Naive thymus-derived CD8-positive, alpha-beta T cell (primary cell): Measurements from ENCODE around the gene SALL3. TPM values are rescaled to one million over a fixed set of nuclear protein-coding genes. Genes with fewer than 3 reads are reported as not detected.
A peak's percentile ranks its signal among the peaks of the same experiment; 100 is the strongest.

Experiments used
- ATAC-seq, 2 donors: fragments of 150-1000 bp; cut with Tn5 transposase in 1 of 2; sonication (Bioruptor Pico), chemical (Tn5 transposase) in 1 of 2; 1 replicate in 1 of 2; 2 replicates in 1 of 2; pipeline ENCODE4 v1.10.0; 2021; ENCODE audit warnings: mild to moderate bottlenecking in 2 of 2, moderate library complexity in 2 of 2
- POLR2A ChIA-PET: fragments of 350-600 bp; sonication (Branson Sonifier 250); formaldehyde crosslinking; loops from one replicate; lab custom pipeline; 2021; ENCODE audit warnings: antibody characterized with exemption; lab: Charles Lee
- DNase-seq, 10 donors: peaks; one replicate each; pipeline versions ENCODE4 v3.0.0 to v3.0.0-alpha.2; 2020 to 2022
- H3K27ac Mint-ChIP-seq, 10 donors: one replicate each; pipeline ENCODE4 v1.8.0; 2020 to 2022; ENCODE audit warnings: mild to moderate bottlenecking in 10 of 10, mixed read lengths in 10 of 10, moderate library complexity in 4 of 10, inconsistent platforms in 1 of 10
- H3K27me3 Mint-ChIP-seq, 5 donors: one replicate each; pipeline ENCODE4 v1.8.0; 2021 to 2022; ENCODE audit warnings: mixed read lengths in 5 of 5
- H3K36me3 Mint-ChIP-seq, 3 donors: one replicate each; pipeline ENCODE4 v1.8.0; 2020 to 2022; ENCODE audit warnings: mixed read lengths in 3 of 3, mild to moderate bottlenecking in 2 of 3, inconsistent platforms in 1 of 3
- H3K4me1 Mint-ChIP-seq, 4 donors: one replicate each; pipeline ENCODE4 v1.8.0; 2021 to 2022; ENCODE audit warnings: mixed read lengths in 4 of 4
- H3K4me3 Mint-ChIP-seq, 10 donors: one replicate each; pipeline ENCODE4 v1.8.0; 2020 to 2022; ENCODE audit warnings: mild to moderate bottlenecking in 10 of 10, mixed read lengths in 10 of 10, moderate library complexity in 6 of 10, inconsistent platforms in 1 of 10
- H3K9me3 Mint-ChIP-seq, 9 donors: one replicate each; pipeline ENCODE4 v1.8.0; 2020 to 2022; ENCODE audit warnings: mixed read lengths in 9 of 9, mild to moderate bottlenecking in 3 of 9, inconsistent platforms in 1 of 9, moderate library complexity in 1 of 9
- polyA plus RNA-seq, 3 donors: library from polyadenylated mRNA; unstranded; fragments of 300-500 nt; fragmentation: Illumina TruSeq; gene quantifications; one replicate each; pipeline ENCODE4 v1.2.3, GENCODE V29; 2021
- total RNA-seq, 8 experiments: library from RNA in 2 of 8; stranded (reverse) in 2 of 8; gene quantifications; one replicate each; pipeline ENCODE4 v1.2.3 and lab custom pipeline; 2021 to 2026

Gene SALL3
- total and polyA plus RNA-seq, 5 experiments from 2014 or later: not detected

GRCh38 chr18:78967692-78968091 lies 11.9 kb upstream of the SALL3 start:
- H3K4me1 Mint-ChIP-seq: peaks cover 0 to 5% (median 2%) of the 10 kb centered on the region in 4 donors
- H3K9me3 Mint-ChIP-seq: peaks cover 0 to 10% (median 0%) of the 10 kb centered on the region in 9 donors
- peaks cover 17 to 49% (median 47%) of the 10 kb centered on the region in 5 donors for H3K27me3 Mint-ChIP-seq
- POLR2A ChIA-PET: no interaction called here
- H3K36me3 Mint-ChIP-seq: no peaks in the 10 kb centered on the region
- DNase-seq: no peak
- H3K27ac Mint-ChIP-seq: no peak overlapping the region
- no peak for ATAC-seq
- no peak overlapping the region for H3K4me3 Mint-ChIP-seq

- Mint-ChIP-seq H3K27ac (no peak overlapping the region), H3K27me3 (peaks cover 22 to 56% (median 52%) of the 10 kb centered on the region in 5 donors), H3K4me1 (peaks cover 0 to 10% (median 5%) of the 10 kb centered on the region in 4 donors), H3K36me3 (no peaks in the 10 kb centered on the region), H3K9me3 (peaks cover 0 to 3% (median 0%) of the 10 kb centered on the region in 9 donors), H3K4me3 (no peak overlapping the region)
- POLR2A ChIA-PET: no interaction called here
- no peak for ATAC-seq
- no peak for DNase-seq
Measured at GRCh38 chr18:78969574-78970315, 9.9 kb upstream of the SALL3 start.

GRCh38 chr18:78970774-78971333 lies 8.8 kb upstream of the SALL3 start:
- H3K36me3 Mint-ChIP-seq: no peaks in the 10 kb centered on the region
- H3K4me3 Mint-ChIP-seq: no peak overlapping the region
- peaks cover 0 to 13% (median 7%) of the 10 kb centered on the region in 4 donors for H3K4me1 Mint-ChIP-seq
- DNase-seq (no peak), ATAC-seq (no peak)
- no peaks in the 10 kb centered on the region for H3K9me3 Mint-ChIP-seq
- no peak overlapping the region for H3K27ac Mint-ChIP-seq
- POLR2A ChIA-PET: no interaction called here
- H3K27me3 Mint-ChIP-seq: peaks cover 30 to 67% (median 51%) of the 10 kb centered on the region in 5 donors

- Mint-ChIP-seq H3K9me3 (no peaks in the 10 kb centered on the region), H3K36me3 (no peaks in the 10 kb centered on the region), H3K4me3 (peak overlapping the region in 3 of 10 donors; percentile 30 to 45 (median 39)), H3K4me1 (peaks cover 0 to 15% (median 7%) of the 10 kb centered on the region in 4 donors), H3K27ac (no peak overlapping the region), H3K27me3 (peaks cover 35 to 75% (median 60%) of the 10 kb centered on the region in 5 donors)
- POLR2A ChIA-PET: no interaction called here
- DNase-seq (no peak), ATAC-seq (no peak)
Measured at GRCh38 chr18:78971511-78972245, 7.9 kb upstream of the SALL3 start.

GRCh38 chr18:78972385-78972918 lies 7.2 kb upstream of the SALL3 start:
- DNase-seq (no peak), ATAC-seq (no peak)
- Mint-ChIP-seq H3K27me3 (peaks cover 40 to 83% (median 66%) of the 10 kb centered on the region in 5 donors), H3K9me3 (no peaks in the 10 kb centered on the region), H3K4me1 (peaks cover 6 to 20% (median 11%) of the 10 kb centered on the region in 4 donors), H3K36me3 (no peaks in the 10 kb centered on the region), H3K27ac (no peak overlapping the region), H3K4me3 (peak overlapping the region; percentile 19 to 60 (median 46))
- POLR2A ChIA-PET: no interaction called here

GRCh38 chr18:78972930-78973331 lies 6.7 kb upstream of the SALL3 start:
- H3K4me3 Mint-ChIP-seq: peak overlapping the region; percentile 19 to 60 (median 42)
- DNase-seq: peak in 1 of 10 donors; percentile 13
- H3K36me3 Mint-ChIP-seq: peaks cover 0 to 3% (median 0%) of the 10 kb centered on the region in 3 donors
- ATAC-seq: no peak
- peaks cover 11 to 21% (median 13%) of the 10 kb centered on the region in 4 donors for H3K4me1 Mint-ChIP-seq
- POLR2A ChIA-PET: no interaction called here
- H3K9me3 Mint-ChIP-seq: no peaks in the 10 kb centered on the region
- no peak overlapping the region for H3K27ac Mint-ChIP-seq
- peaks cover 43 to 86% (median 66%) of the 10 kb centered on the region in 5 donors for H3K27me3 Mint-ChIP-seq

- H3K36me3 Mint-ChIP-seq: peaks cover 0 to 6% (median 0%) of the 10 kb centered on the region in 3 donors
- DNase-seq (no peak), ATAC-seq (no peak)
- no peak overlapping the region for H3K27ac Mint-ChIP-seq
- H3K4me3 Mint-ChIP-seq: peak overlapping the region in 2 of 10 donors; percentile 33 to 58
- peaks cover 43 to 85% (median 65%) of the 10 kb centered on the region in 5 donors for H3K27me3 Mint-ChIP-seq
- no peaks in the 10 kb centered on the region for H3K9me3 Mint-ChIP-seq
- H3K4me1 Mint-ChIP-seq: peaks cover 11 to 24% (median 13%) of the 10 kb centered on the region in 4 donors
- POLR2A ChIA-PET: no interaction called here
Measured at GRCh38 chr18:78973357-78974083, 6.1 kb upstream of the SALL3 start.

- H3K27me3 Mint-ChIP-seq: peaks cover 43 to 77% (median 66%) of the 10 kb centered on the region in 5 donors
- peaks cover 11 to 24% (median 14%) of the 10 kb centered on the region in 4 donors for H3K4me1 Mint-ChIP-seq
- H3K36me3 Mint-ChIP-seq: peaks cover 0 to 6% (median 0%) of the 10 kb centered on the region in 3 donors
- POLR2A ChIA-PET: no interaction called here
- peak overlapping the region in 3 of 10 donors; percentile 48 to 71 (median 58) for H3K4me3 Mint-ChIP-seq
- H3K27ac Mint-ChIP-seq: no peak overlapping the region
- ATAC-seq: no peak
- no peak for DNase-seq
- H3K9me3 Mint-ChIP-seq: no peaks in the 10 kb centered on the region
Measured at GRCh38 chr18:78974115-78974761, 5.4 kb upstream of the SALL3 start.

GRCh38 chr18:78975292-78975691 lies 4.3 kb upstream of the SALL3 start:
- DNase-seq: no peak
- Mint-ChIP-seq H3K27ac (no peak overlapping the region), H3K4me1 (peaks cover 11 to 24% (median 14%) of the 10 kb centered on the region in 4 donors), H3K36me3 (peaks cover 0 to 6% (median 0%) of the 10 kb centered on the region in 3 donors), H3K4me3 (peak overlapping the region in 1 of 10 donors; percentile 70), H3K27me3 (peaks cover 43 to 67% (median 59%) of the 10 kb centered on the region in 5 donors), H3K9me3 (no peaks in the 10 kb centered on the region)
- no peak for ATAC-seq
- POLR2A ChIA-PET: no interaction called here

- no peak for ATAC-seq
- POLR2A ChIA-PET: no interaction called here
- H3K27me3 Mint-ChIP-seq: peaks cover 39 to 62% (median 55%) of the 10 kb centered on the region in 5 donors
- DNase-seq: no peak
- H3K4me1 Mint-ChIP-seq: peaks cover 11 to 24% (median 14%) of the 10 kb centered on the region in 4 donors
- H3K9me3 Mint-ChIP-seq: no peaks in the 10 kb centered on the region
- peaks cover 0 to 6% (median 0%) of the 10 kb centered on the region in 3 donors for H3K36me3 Mint-ChIP-seq
- H3K4me3 Mint-ChIP-seq: peak overlapping the region in 1 of 10 donors; percentile 10
- no peak overlapping the region for H3K27ac Mint-ChIP-seq
Measured at GRCh38 chr18:78975699-78976335, 3.8 kb upstream of the SALL3 start.
